ENCODE results near the gene KRT84. TPM values are rescaled to one million over a fixed set of nuclear protein-coding genes. Genes with fewer than 3 reads are reported as not detected.

The KRT84 gene
- total RNA-seq, 1 experiment from 2014 or later, result 0.15 TPM

DNA sequence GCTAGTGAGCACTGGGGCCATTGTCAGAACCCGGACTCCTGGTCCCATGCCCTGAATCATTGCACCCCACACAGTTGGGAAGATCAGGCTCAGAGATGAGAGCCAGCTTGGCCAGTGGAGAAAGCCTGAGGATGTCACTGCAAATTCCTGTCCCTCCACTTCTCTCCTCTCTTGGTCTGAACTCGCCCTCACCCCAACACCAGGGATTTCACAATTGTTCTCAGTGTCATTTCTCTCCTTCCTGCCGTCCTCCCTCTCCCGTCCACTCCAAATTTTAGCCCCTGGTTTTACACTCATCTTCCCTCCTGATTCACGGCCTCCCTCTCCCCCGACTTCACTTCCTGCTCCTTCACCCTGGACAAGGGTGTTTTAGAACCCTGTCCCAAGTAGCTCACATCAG is 37.6 kb upstream of the KRT84 start:
- Histone ChIP-seq H4K20me1 (ENCODE audit: low read length) (no peaks in the 10 kb centered on the region), H3K27me3 (ENCODE audit: low read length) (no peaks in the 10 kb centered on the region), H2AFZ (ENCODE audit: low read length) (no peak overlapping the region), H3K9me2 (replicated peaks; ENCODE audit: low read length) (no peaks in the 10 kb centered on the region), H3K79me2 (ENCODE audit: low read length) (no peaks in the 10 kb centered on the region), H3K4me1 (ENCODE audit: insufficient read depth, low read length) (peaks cover 19% of the 10 kb centered on the region; the same call in 1 of the 2 replicates), H3F3A (ENCODE audit: low read length, unreplicated experiment) (no peaks in the 10 kb centered on the region), H3K4me2 (ENCODE audit: low read length) (no peak overlapping the region), H3K36me3 (ENCODE audit: low read depth, low read length) (no peaks in the 10 kb centered on the region), H3K27ac (ENCODE audit: low read length) (no peak overlapping the region), H3K4me3 (ENCODE audit: low read length) (no peak overlapping the region), H3K9me3 (ENCODE audit: low read length) (no peaks in the 10 kb centered on the region), H3K9ac (ENCODE audit: low read length) (no peak overlapping the region)
- DNase-seq (no peak), ATAC-seq (no peak)
- no TSS peak for BruUV-seq (replicated peaks)
- ChIA-PET POLR2A (ENCODE audit: unreplicated experiment) (no interaction called here), CTCF (no interaction called here)
- TF ChIP-seq, protein P1, sequence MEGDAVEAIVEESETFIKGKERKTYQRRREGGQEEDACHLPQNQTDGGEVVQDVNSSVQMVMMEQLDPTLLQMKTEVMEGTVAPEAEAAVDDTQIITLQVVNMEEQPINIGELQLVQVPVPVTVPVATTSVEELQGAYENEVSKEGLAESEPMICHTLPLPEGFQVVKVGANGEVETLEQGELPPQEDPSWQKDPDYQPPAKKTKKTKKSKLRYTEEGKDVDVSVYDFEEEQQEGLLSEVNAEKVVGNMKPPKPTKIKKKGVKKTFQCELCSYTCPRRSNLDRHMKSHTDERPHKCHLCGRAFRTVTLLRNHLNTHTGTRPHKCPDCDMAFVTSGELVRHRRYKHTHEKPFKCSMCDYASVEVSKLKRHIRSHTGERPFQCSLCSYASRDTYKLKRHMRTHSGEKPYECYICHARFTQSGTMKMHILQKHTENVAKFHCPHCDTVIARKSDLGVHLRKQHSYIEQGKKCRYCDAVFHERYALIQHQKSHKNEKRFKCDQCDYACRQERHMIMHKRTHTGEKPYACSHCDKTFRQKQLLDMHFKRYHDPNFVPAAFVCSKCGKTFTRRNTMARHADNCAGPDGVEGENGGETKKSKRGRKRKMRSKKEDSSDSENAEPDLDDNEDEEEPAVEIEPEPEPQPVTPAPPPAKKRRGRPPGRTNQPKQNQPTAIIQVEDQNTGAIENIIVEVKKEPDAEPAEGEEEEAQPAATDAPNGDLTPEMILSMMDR (conservative IDR thresholded peaks at IDR 0.05; ENCODE audit: low read depth, low read length), result no peak
- TF ChIP-seq EZH2phosphoT487 (IDR thresholded peaks at IDR 0.05; ENCODE audit: borderline replicate concordance, low read length) (no peak), EZH2 (IDR thresholded peaks at IDR 0.05; ENCODE audit: low read length, unreplicated experiment) (no peak)
- intact Hi-C loops (cut with micrococcal nuclease), result no loop called here

DNA sequence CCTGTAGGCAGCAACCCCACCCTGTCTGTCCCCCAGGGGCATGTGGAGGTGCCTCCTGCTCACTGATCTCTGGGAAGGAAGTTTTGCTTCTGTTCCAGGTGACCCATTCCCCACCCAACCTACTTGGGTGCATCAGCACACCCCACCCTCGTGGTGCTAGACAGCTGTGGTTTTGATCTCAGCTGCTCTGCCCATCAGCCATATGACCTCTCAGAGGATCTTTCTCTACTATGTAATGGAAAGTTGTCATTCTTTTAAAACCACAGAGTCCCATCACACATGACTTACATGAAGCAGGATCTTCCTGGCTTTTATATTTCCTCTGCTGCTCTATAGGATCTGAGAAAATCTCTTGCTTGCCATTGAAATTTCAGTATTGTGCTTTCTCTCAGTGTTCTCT is 34.2 kb upstream of the KRT84 start:
- no peaks in the 10 kb centered on the region for H3K36me3 ChIP-seq (ENCODE audit: low read depth, low read length)
- DNase-seq, result no peak
- no peaks in the 10 kb centered on the region for H3K27me3 ChIP-seq (ENCODE audit: low read length)
- H3K9ac ChIP-seq (ENCODE audit: low read length), result no peak overlapping the region
- intact Hi-C loops (cut with micrococcal nuclease), result no loop called here
- no peak overlapping the region for H2AFZ ChIP-seq (ENCODE audit: low read length)
- H3K4me3 ChIP-seq (ENCODE audit: low read length), result no peak overlapping the region
- TF ChIP-seq EZH2phosphoT487 (IDR thresholded peaks at IDR 0.05; ENCODE audit: borderline replicate concordance, low read length), result no peak
- no peak for TF ChIP-seq EZH2 (IDR thresholded peaks at IDR 0.05; ENCODE audit: low read length, unreplicated experiment)
- TF ChIP-seq, protein P1 (conservative IDR thresholded peaks at IDR 0.05; ENCODE audit: low read depth, low read length), result no peak
- POLR2A ChIA-PET (ENCODE audit: unreplicated experiment), result no interaction called here
- H3F3A ChIP-seq (ENCODE audit: low read length, unreplicated experiment), result no peaks in the 10 kb centered on the region
- H3K4me2 ChIP-seq (ENCODE audit: low read length), result no peak overlapping the region
- H3K79me2 ChIP-seq (ENCODE audit: low read length), result no peaks in the 10 kb centered on the region
- H3K27ac ChIP-seq (ENCODE audit: low read length), result no peak overlapping the region
- ATAC-seq, result no peak
- peaks cover 16% of the 10 kb centered on the region; the same call in 1 of the 2 replicates for H3K4me1 ChIP-seq (ENCODE audit: insufficient read depth, low read length)
- no peaks in the 10 kb centered on the region for H3K9me3 ChIP-seq (ENCODE audit: low read length)
- H3K9me2 ChIP-seq (replicated peaks; ENCODE audit: low read length), result no peaks in the 10 kb centered on the region
- CTCF ChIA-PET, result no interaction called here
- no peaks in the 10 kb centered on the region for H4K20me1 ChIP-seq (ENCODE audit: low read length)
- no TSS peak for BruUV-seq (replicated peaks)

DNA sequence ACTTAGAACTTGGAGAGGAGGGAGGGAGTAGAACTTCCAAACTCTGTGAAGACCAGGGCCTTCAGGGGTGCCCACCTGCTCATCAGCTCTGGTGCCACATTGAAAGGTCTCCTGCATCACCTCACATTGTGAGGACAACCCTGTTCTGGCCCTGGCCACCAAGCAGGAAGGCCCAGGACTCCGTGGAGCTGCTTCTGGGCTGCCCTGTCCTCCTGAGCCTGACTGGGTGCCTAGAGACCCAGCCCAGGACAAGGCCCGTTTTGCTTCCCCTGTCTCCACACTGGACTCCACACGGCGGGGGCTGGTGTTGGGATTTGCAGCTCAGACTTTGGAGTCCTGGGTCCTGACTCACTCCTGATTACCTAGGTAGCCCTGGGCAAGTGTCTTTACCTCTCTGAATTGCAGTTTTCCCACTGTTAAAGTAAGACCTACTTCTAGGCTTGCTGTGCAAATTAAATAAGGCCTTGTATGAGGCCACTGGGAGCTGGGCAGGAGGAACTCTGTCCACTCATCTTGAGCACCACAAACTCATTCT is 33.2 kb upstream of the KRT84 start:
- POLR2A ChIA-PET (ENCODE audit: unreplicated experiment), result no interaction called here

More for the DNA sequence above, 33.2 kb upstream of the KRT84 start:
- no peaks in the 10 kb centered on the region for H3K36me3 ChIP-seq (ENCODE audit: low read depth, low read length)
- ATAC-seq, result no peak
- H3K27me3 ChIP-seq (ENCODE audit: low read length), result no peaks in the 10 kb centered on the region
- CTCF ChIA-PET, result no interaction called here
- no peaks in the 10 kb centered on the region for H3K79me2 ChIP-seq (ENCODE audit: low read length)
- H3K4me2 ChIP-seq (ENCODE audit: low read length), result no peak overlapping the region
- no peak for TF ChIP-seq EZH2 (IDR thresholded peaks at IDR 0.05; ENCODE audit: low read length, unreplicated experiment)
- TF ChIP-seq, protein P1 (conservative IDR thresholded peaks at IDR 0.05; ENCODE audit: low read depth, low read length), result no peak
- no peak for TF ChIP-seq EZH2phosphoT487 (IDR thresholded peaks at IDR 0.05; ENCODE audit: borderline replicate concordance, low read length)
- no TSS peak for BruUV-seq (replicated peaks)
- no peak overlapping the region for H3K27ac ChIP-seq (ENCODE audit: low read length)
- no peaks in the 10 kb centered on the region for H3K9me3 ChIP-seq (ENCODE audit: low read length)
- no peak overlapping the region for H3K9ac ChIP-seq (ENCODE audit: low read length)
- H3K4me1 ChIP-seq (ENCODE audit: insufficient read depth, low read length), result peaks cover 9% of the 10 kb centered on the region; the same call in 1 of the 2 replicates
- no peaks in the 10 kb centered on the region for H4K20me1 ChIP-seq (ENCODE audit: low read length)
- no peak overlapping the region for H2AFZ ChIP-seq (ENCODE audit: low read length)
- no peaks in the 10 kb centered on the region for H3F3A ChIP-seq (ENCODE audit: low read length, unreplicated experiment)
- no peak overlapping the region for H3K4me3 ChIP-seq (ENCODE audit: low read length)
- DNase-seq, result peak; percentile 21
- intact Hi-C loops (cut with micrococcal nuclease), result no loop called here
- H3K9me2 ChIP-seq (replicated peaks; ENCODE audit: low read length), result no peaks in the 10 kb centered on the region

All from PC-3 (cell line).